Liver (tissue), 9 donors: ENCODE results near the gene BORCS5. TPM values are rescaled to one million over a fixed set of nuclear protein-coding genes. Genes with fewer than 3 reads are reported as not detected.
A peak's percentile ranks its signal among the peaks of the same experiment; 100 is the strongest.
"Not testable (repeated sequence)": the region's sequence is repeated elsewhere in the genome, so short reads cannot be mapped to it uniquely, and the experiment has no call there.

Experiments
- DNase-seq: peaks from one replicate; pipeline ENCODE4 v3.0.0-alpha.2; 2017; ENCODE audit warnings: low spot score
- H3K27ac ChIP-seq, 2 donors: one replicate each; pipeline ENCODE4 v1.7.0; 2013; ENCODE audit warnings: inconsistent platforms in 2 of 2, low read length in 2 of 2, control low read depth in 1 of 2, low read depth in 1 of 2, mild to moderate bottlenecking in 1 of 2
- H3K27me3 ChIP-seq, 4 donors: one replicate each; pipeline versions ENCODE4 v1.6.1 to v1.7.0; 2013; ENCODE audit warnings: low read length in 3 of 4, inconsistent platforms in 1 of 4, mild to moderate bottlenecking in 1 of 4, moderate library complexity in 1 of 4; ENCODE audit not compliant: control insufficient read depth in 4 of 4, insufficient read depth in 4 of 4
- H3K36me3 ChIP-seq, 4 donors: one replicate each; pipeline versions ENCODE4 v1.6.1 to v1.7.0; 2013; ENCODE audit warnings: low read length in 3 of 4, mild to moderate bottlenecking in 3 of 4, low read depth in 1 of 4, moderate library complexity in 1 of 4; ENCODE audit not compliant: control insufficient read depth in 4 of 4, insufficient read depth in 3 of 4
- H3K4me1 ChIP-seq, 4 donors: one replicate each; pipeline versions ENCODE4 v1.6.1 to v1.7.0; 2013; ENCODE audit warnings: low read length in 3 of 4, mild to moderate bottlenecking in 3 of 4, moderate library complexity in 1 of 4; ENCODE audit not compliant: control insufficient read depth in 4 of 4, insufficient read depth in 4 of 4
- H3K4me3 ChIP-seq, 3 donors: one replicate each; pipeline versions ENCODE4 v1.6.1 to v1.7.0; 2013; ENCODE audit warnings: low read length in 3 of 3, control low read depth in 1 of 3, low read depth in 1 of 3, mild to moderate bottlenecking in 1 of 3
- H3K9ac ChIP-seq, 2 donors: one replicate each; pipeline ENCODE4 v1.7.0; 2013; ENCODE audit warnings: low read length in 2 of 2, mild to moderate bottlenecking in 2 of 2, moderate library complexity in 2 of 2, control low read depth in 1 of 2, low read depth in 1 of 2
- H3K9me3 ChIP-seq, 4 donors: one replicate each; pipeline versions ENCODE4 v1.6.1 to v1.7.0; 2013; ENCODE audit warnings: low read length in 3 of 4; ENCODE audit not compliant: control insufficient read depth in 4 of 4
- ATF3 ChIP-seq: IDR thresholded peaks from 2 replicates; pipeline ENCODE4 v1.6.1; 2016; ENCODE audit warnings: antibody characterized with exemption
- CTCF ChIP-seq: fragments of 150-350 bp; IDR thresholded peaks from 2 replicates; pipeline ENCODE4 v1.5.1; 2017; ENCODE audit warnings: improper control_type of control experiment, low read depth, low read length; ENCODE audit not compliant: missing input control
- EGR1 ChIP-seq, 2 donors: IDR thresholded peaks; 2 replicates each; pipeline ENCODE4 v1.6.1; 2016 to 2018; ENCODE audit warnings: antibody characterized with exemption in 2 of 2, low read depth in 2 of 2
- FOXA1 ChIP-seq: IDR thresholded peaks from 2 replicates; pipeline ENCODE4 v1.6.1; 2016; ENCODE audit warnings: antibody characterized with exemption
- FOXA2 ChIP-seq: IDR thresholded peaks from 2 replicates; pipeline ENCODE4 v1.6.1; 2016; ENCODE audit warnings: antibody characterized with exemption
- GABPA ChIP-seq, 2 donors: IDR thresholded peaks in 1 of 2; conservative IDR thresholded peaks in 1 of 2; 2 replicates each; pipeline ENCODE4 v1.6.1; 2016; ENCODE audit warnings: antibody characterized with exemption in 2 of 2, mild to moderate bottlenecking in 1 of 2, moderate library complexity in 1 of 2
- HNF4A ChIP-seq, 2 donors: conservative IDR thresholded peaks; 2 replicates each; pipeline ENCODE4 v1.6.1; 2016; ENCODE audit warnings: antibody characterized with exemption in 2 of 2, mild to moderate bottlenecking in 2 of 2
- HNF4G ChIP-seq: IDR thresholded peaks from 2 replicates; pipeline ENCODE4 v1.6.1; 2016; ENCODE audit warnings: antibody characterized with exemption
- MAX ChIP-seq: IDR thresholded peaks from 2 replicates; pipeline ENCODE4 v1.6.1; 2016; ENCODE audit warnings: antibody characterized with exemption
- NR2F2 ChIP-seq: IDR thresholded peaks from 2 replicates; pipeline ENCODE4 v1.6.1; 2016; ENCODE audit warnings: antibody characterized with exemption
- RAD21 ChIP-seq, 2 donors: IDR thresholded peaks; 2 replicates each; pipeline ENCODE4 v1.6.1; 2016; ENCODE audit warnings: antibody characterized with exemption in 2 of 2, mild to moderate bottlenecking in 2 of 2
- REST ChIP-seq: IDR thresholded peaks from 2 replicates; pipeline ENCODE4 v1.6.1; 2016; ENCODE audit warnings: antibody characterized with exemption, mild to moderate bottlenecking
- RXRA ChIP-seq, 2 donors: IDR thresholded peaks; 2 replicates each; pipeline ENCODE4 v1.6.1; 2017 to 2018; ENCODE audit warnings: antibody characterized with exemption in 2 of 2, mild to moderate bottlenecking in 1 of 2
- SP1 ChIP-seq: IDR thresholded peaks from 2 replicates; pipeline ENCODE4 v1.6.1; 2018; ENCODE audit warnings: antibody characterized with exemption, mild to moderate bottlenecking
- TAF1 ChIP-seq: conservative IDR thresholded peaks from 2 replicates; pipeline ENCODE4 v1.6.1; 2016; ENCODE audit warnings: antibody characterized with exemption, mild to moderate bottlenecking
- YY1 ChIP-seq: IDR thresholded peaks from 2 replicates; pipeline ENCODE4 v1.6.1; 2016; ENCODE audit warnings: antibody characterized with exemption, mild to moderate bottlenecking
- ZBTB33 ChIP-seq: IDR thresholded peaks from 2 replicates; pipeline ENCODE4 v1.6.1; 2016; ENCODE audit warnings: antibody characterized with exemption
- WGBS: extraction: QIAGEN DNeasy Blood & Tissue Kit; methylation state at CpG from one replicate; pipeline ENCODE4 v1.1.7; 2013; 5-methylcytosine and 5-hydroxymethylcytosine counted together
- polyA plus RNA-seq, 2 donors: library from polyadenylated mRNA; stranded (reverse) in 1 of 2; unstranded in 1 of 2; fragments of 200-250 nt in 1 of 2; fragments of >200 nt in 1 of 2; fragmentation: Nextera tagmentation in 1 of 2; extraction: Ambion mirVana in 1 of 2; gene quantifications; one replicate each; pipeline versions ENCODE4 v1.2.1 to v1.2.3, GENCODE V29; 2013 to 2015
- total RNA-seq, 2 donors: library from RNA; depleted of rRNA; stranded (reverse); fragments of >200 nt; gene quantifications; one replicate each; pipeline ENCODE4 v1.2.3, GENCODE V29; 2014
- donor health status: healthy.
- donor health status: healthy.
- donor health status: healthy.
- donor health status: healthy.
- donor health status: healthy.

The BORCS5 gene
- total and polyA plus RNA-seq, 4 donors = 4.5 to 11.4 (median 8.1) TPM

- H3K4me3 ChIP-seq, H3K9ac ChIP-seq, H3K36me3 ChIP-seq, H3K9me3 ChIP-seq, H3K27me3 ChIP-seq, DNase-seq: not testable (repeated sequence)
- TF ChIP-seq RXRA (IDR thresholded peaks at IDR 0.05) (peak; percentile 36 to 69), HNF4A (conservative IDR thresholded peaks at IDR 0.05) (peak; percentile 43 to 48), SP1 (peak; percentile 32)
- Histone ChIP-seq H3K4me1 (peaks cover 4 to 49% (median 21%) of the 10 kb centered on the region in 4 donors), H3K27ac (peak overlapping the region; percentile 81 to 82)
- 58% methylated on average over 10 of the region's 10 CpGs for WGBS
These were observed 46.2 kb upstream of the BORCS5 start for GRCh38 chr12:12310695-12311094.

- no peaks in the 10 kb centered on the region for H3K9me3 ChIP-seq
- peaks cover 9 to 48% (median 28%) of the 10 kb centered on the region in 4 donors for H3K4me1 ChIP-seq
- no peaks in the 10 kb centered on the region for H3K27me3 ChIP-seq
- no peak for TF ChIP-seq RXRA (IDR thresholded peaks at IDR 0.05)
- TF ChIP-seq EGR1 (IDR thresholded peaks at IDR 0.05; ENCODE audit: low read depth in 2 of 2) = no peak
- TF ChIP-seq TAF1 = no peak
- TF ChIP-seq RAD21 (IDR thresholded peaks at IDR 0.05) = no peak
- TF ChIP-seq ATF3 = no peak
- no peak for TF ChIP-seq FOXA2
- no peak for TF ChIP-seq GABPA (IDR thresholded peaks at IDR 0.05 in 1 of 2, conservative IDR thresholded peaks at IDR 0.05 in 1 of 2)
- no peak for TF ChIP-seq NR2F2
- TF ChIP-seq REST = no peak
- TF ChIP-seq ZBTB33 = no peak
- TF ChIP-seq CTCF = no peak
- TF ChIP-seq HNF4G = no peak
- no peak for TF ChIP-seq YY1
- TF ChIP-seq HNF4A (conservative IDR thresholded peaks at IDR 0.05) = no peak
- TF ChIP-seq FOXA1 = no peak
- no peak for TF ChIP-seq MAX
- no peak for DNase-seq
- no peaks in the 10 kb centered on the region for H3K36me3 ChIP-seq
- no peak overlapping the region for H3K9ac ChIP-seq
- no peak overlapping the region for H3K4me3 ChIP-seq
- peak overlapping the region; percentile 43 to 47 for H3K27ac ChIP-seq
These were observed 41.0 kb upstream of the BORCS5 start for GRCh38 chr12:12315838-12316237.
